ENCODE measurements around the gene CS.
"Not testable (repeated sequence)": the region's sequence is repeated elsewhere in the genome, so short reads cannot be mapped to it uniquely, and the experiment has no call there.

GRCh38 chr12:56347255-56347654 lies 47.1 kb upstream of the CS start:
- TF ChIP-seq ESRRG (CRISPR knock-in tag; IDR thresholded peaks at IDR 0.05); RARB (CRISPR knock-in tag; IDR thresholded peaks at IDR 0.05); TOX (CRISPR knock-in tag; IDR thresholded peaks at IDR 0.05; ENCODE audit: borderline replicate concordance); CREB5 (CRISPR knock-in tag; IDR thresholded peaks at IDR 0.05; ENCODE audit: low read depth): not testable (repeated sequence)
- TF ChIP-seq, protein P1, sequence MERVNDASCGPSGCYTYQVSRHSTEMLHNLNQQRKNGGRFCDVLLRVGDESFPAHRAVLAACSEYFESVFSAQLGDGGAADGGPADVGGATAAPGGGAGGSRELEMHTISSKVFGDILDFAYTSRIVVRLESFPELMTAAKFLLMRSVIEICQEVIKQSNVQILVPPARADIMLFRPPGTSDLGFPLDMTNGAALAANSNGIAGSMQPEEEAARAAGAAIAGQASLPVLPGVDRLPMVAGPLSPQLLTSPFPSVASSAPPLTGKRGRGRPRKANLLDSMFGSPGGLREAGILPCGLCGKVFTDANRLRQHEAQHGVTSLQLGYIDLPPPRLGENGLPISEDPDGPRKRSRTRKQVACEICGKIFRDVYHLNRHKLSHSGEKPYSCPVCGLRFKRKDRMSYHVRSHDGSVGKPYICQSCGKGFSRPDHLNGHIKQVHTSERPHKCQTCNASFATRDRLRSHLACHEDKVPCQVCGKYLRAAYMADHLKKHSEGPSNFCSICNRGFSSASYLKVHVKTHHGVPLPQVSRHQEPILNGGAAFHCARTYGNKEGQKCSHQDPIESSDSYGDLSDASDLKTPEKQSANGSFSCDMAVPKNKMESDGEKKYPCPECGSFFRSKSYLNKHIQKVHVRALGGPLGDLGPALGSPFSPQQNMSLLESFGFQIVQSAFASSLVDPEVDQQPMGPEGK (CRISPR knock-in tag; IDR thresholded peaks at IDR 0.05; ENCODE audit: borderline replicate concordance) = not testable (repeated sequence)
- TF ChIP-seq, protein P2, sequence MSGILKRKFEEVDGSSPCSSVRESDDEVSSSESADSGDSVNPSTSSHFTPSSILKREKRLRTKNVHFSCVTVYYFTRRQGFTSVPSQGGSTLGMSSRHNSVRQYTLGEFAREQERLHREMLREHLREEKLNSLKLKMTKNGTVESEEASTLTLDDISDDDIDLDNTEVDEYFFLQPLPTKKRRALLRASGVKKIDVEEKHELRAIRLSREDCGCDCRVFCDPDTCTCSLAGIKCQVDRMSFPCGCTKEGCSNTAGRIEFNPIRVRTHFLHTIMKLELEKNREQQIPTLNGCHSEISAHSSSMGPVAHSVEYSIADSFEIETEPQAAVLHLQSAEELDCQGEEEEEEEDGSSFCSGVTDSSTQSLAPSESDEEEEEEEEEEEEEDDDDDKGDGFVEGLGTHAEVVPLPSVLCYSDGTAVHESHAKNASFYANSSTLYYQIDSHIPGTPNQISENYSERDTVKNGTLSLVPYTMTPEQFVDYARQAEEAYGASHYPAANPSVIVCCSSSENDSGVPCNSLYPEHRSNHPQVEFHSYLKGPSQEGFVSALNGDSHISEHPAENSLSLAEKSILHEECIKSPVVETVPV (CRISPR knock-in tag; IDR thresholded peaks at IDR 0.05) = not testable (repeated sequence)

Data from SK-N-SH treated with all-trans-retinoic acid at 6 μM for 48 hours (cell line).